CD14-positive monocyte (primary cell): Measurements from ENCODE around the gene MAVS. TPM values are rescaled to one million over a fixed set of nuclear protein-coding genes. Genes with fewer than 3 reads are reported as not detected.
A peak's percentile ranks its signal among the peaks of the same experiment; 100 is the strongest.

ENCODE experiments used
- DNase-seq, 3 donors: peaks; one replicate each; pipeline ENCODE4 v3.0.0-alpha.2; 2011 to 2022
- H2AFZ ChIP-seq: 2 replicates; pipeline ENCODE4 v1.6.0; 2012; ENCODE audit warnings: mild to moderate bottlenecking, low read depth, low read length, inconsistent platforms; ENCODE audit not compliant: insufficient read depth, poor library complexity, severe bottlenecking
- H3K27ac ChIP-seq, 2 donors: 1 replicate in 1 of 2; 2 replicates in 1 of 2; pipeline ENCODE4 v1.5.1; 2012 to 2013; ENCODE audit warnings: low read length in 2 of 2, control low read depth in 1 of 2, inconsistent platforms in 1 of 2, low read depth in 1 of 2, mild to moderate bottlenecking in 1 of 2
- H3K27me3 ChIP-seq, 2 donors: one replicate each; pipeline versions ENCODE4 v1.6.0 to v1.6.1; 2011 to 2013; ENCODE audit warnings: low read length in 2 of 2; ENCODE audit not compliant: control insufficient read depth in 2 of 2, insufficient read depth in 2 of 2
- H3K36me3 ChIP-seq, 2 donors: replicated peaks in 1 of 2; 1 replicate in 1 of 2; 2 replicates in 1 of 2; pipeline versions ENCODE4 v1.5.1 to v1.6.1; 2012 to 2013; ENCODE audit warnings: low read length in 2 of 2, control low read depth in 1 of 2, inconsistent platforms in 1 of 2, mild to moderate bottlenecking in 1 of 2; ENCODE audit not compliant: insufficient read depth in 2 of 2, control insufficient read depth in 1 of 2
- H3K4me1 ChIP-seq, 2 donors: 1 replicate in 1 of 2; 2 replicates in 1 of 2; pipeline versions ENCODE4 v1.5.1 to v1.6.1; 2012 to 2013; ENCODE audit warnings: low read length in 2 of 2, control low read depth in 1 of 2, inconsistent platforms in 1 of 2, mild to moderate bottlenecking in 1 of 2, moderate library complexity in 1 of 2; ENCODE audit not compliant: insufficient read depth in 2 of 2, control insufficient read depth in 1 of 2
- H3K4me2 ChIP-seq: replicated peaks from 2 replicates; pipeline ENCODE3; 2012; ENCODE audit warnings: low read length, moderate library complexity, mild to moderate bottlenecking; ENCODE audit not compliant: poor library complexity, severe bottlenecking; ENCODE audit errors: extremely low read depth
- H3K4me3 ChIP-seq, 3 experiments: fragments of 200-600 bp in 1 of 3; sonication (generic) in 1 of 3; replicated peaks in 1 of 3; 1 replicate in 2 of 3; 2 replicates in 1 of 3; pipeline ENCODE4 v1.5.1; 2011 to 2013; ENCODE audit warnings: low read length in 3 of 3, mild to moderate bottlenecking in 3 of 3, control low read depth in 2 of 3, low read depth in 2 of 3, inconsistent platforms in 1 of 3, moderate library complexity in 1 of 3
- H3K79me2 ChIP-seq: 2 replicates; pipeline ENCODE4 v1.6.0; 2012; ENCODE audit warnings: mild to moderate bottlenecking, control low read depth, inconsistent platforms, low read length, moderate library complexity; ENCODE audit not compliant: insufficient read depth
- H3K9ac ChIP-seq: 2 replicates; pipeline ENCODE4 v1.6.0; 2017; ENCODE audit warnings: low read length, mild to moderate bottlenecking; ENCODE audit not compliant: insufficient read depth, poor library complexity, severe bottlenecking
- H3K9me3 ChIP-seq, 2 donors: replicated peaks in 1 of 2; 1 replicate in 1 of 2; 2 replicates in 1 of 2; pipeline versions ENCODE4 v1.5.1 to v1.6.1; 2012 to 2013; ENCODE audit warnings: low read length in 2 of 2, control low read depth in 1 of 2; ENCODE audit not compliant: control insufficient read depth in 1 of 2, insufficient read depth in 1 of 2
- H4K20me1 ChIP-seq: 2 replicates; pipeline ENCODE4 v1.6.0; 2012; ENCODE audit warnings: mild to moderate bottlenecking, low read length, control low read depth, moderate library complexity; ENCODE audit not compliant: insufficient read depth
- H3K27ac Mint-ChIP-seq, 7 donors: one replicate each; pipeline ENCODE4 v1.8.0; 2020; ENCODE audit warnings: mild to moderate bottlenecking in 7 of 7, mixed read lengths in 7 of 7, moderate library complexity in 6 of 7, inconsistent platforms in 2 of 7
- H3K27me3 Mint-ChIP-seq, 3 donors: one replicate each; pipeline ENCODE4 v1.8.0; 2021 to 2022; ENCODE audit warnings: low read depth in 3 of 3, mild to moderate bottlenecking in 3 of 3, mixed read lengths in 3 of 3, moderate library complexity in 3 of 3, inconsistent platforms in 1 of 3
- H3K36me3 Mint-ChIP-seq, 2 donors: one replicate each; pipeline ENCODE4 v1.8.0; 2020; ENCODE audit warnings: mixed read lengths in 2 of 2, inconsistent platforms in 1 of 2, mild to moderate bottlenecking in 1 of 2
- H3K4me1 Mint-ChIP-seq: one replicate; pipeline ENCODE4 v1.8.0; 2020; ENCODE audit warnings: mild to moderate bottlenecking, mixed read lengths
- H3K4me3 Mint-ChIP-seq, 2 donors: one replicate each; pipeline ENCODE4 v1.8.0; 2020; ENCODE audit warnings: mild to moderate bottlenecking in 2 of 2, mixed read lengths in 2 of 2, moderate library complexity in 1 of 2
- H3K9me3 Mint-ChIP-seq, 7 donors: one replicate each; pipeline ENCODE4 v1.8.0; 2020 to 2022; ENCODE audit warnings: mixed read lengths in 7 of 7, mild to moderate bottlenecking in 6 of 7, moderate library complexity in 6 of 7, inconsistent platforms in 2 of 7
- WGBS: methylation state at CpG from one replicate; pipeline ENCODE4 v1.1.5; 2013; ENCODE audit warnings: missing lambda C conversion rate; ENCODE audit not compliant: insufficient coverage; 5-methylcytosine and 5-hydroxymethylcytosine counted together
- intact Hi-C, 2 donors: fragments of 100-400 bp; cut with micrococcal nuclease; formaldehyde crosslinking; loops; one replicate each; pipeline versions ENCODE4 v1.15.0 to v1.15.1; 2023
- polyA plus RNA-seq, 3 donors: library from polyadenylated mRNA; depleted of rRNA in 1 of 3; unstranded in 2 of 3; stranded (reverse) in 1 of 3; fragments of 300-500 nt in 2 of 3; fragments of >200 nt in 1 of 3; fragmentation: Illumina TruSeq in 2 of 3; gene quantifications; 1 replicate in 2 of 3; 2 replicates in 1 of 3; pipeline ENCODE4 v1.2.3, GENCODE V29; 2012 to 2021
- TF ChIP-seq, protein P1 (sequence below): fragments of 200-600 bp; IDR thresholded peaks from one replicate; pipeline ENCODE4 v1.8.0; 2022; ENCODE audit warnings: antibody characterized with exemption, mild to moderate bottlenecking

MAVS gene
- polyA plus RNA-seq, 3 donors = 1.8 to 16.6 (median 3.2) TPM

DNA sequence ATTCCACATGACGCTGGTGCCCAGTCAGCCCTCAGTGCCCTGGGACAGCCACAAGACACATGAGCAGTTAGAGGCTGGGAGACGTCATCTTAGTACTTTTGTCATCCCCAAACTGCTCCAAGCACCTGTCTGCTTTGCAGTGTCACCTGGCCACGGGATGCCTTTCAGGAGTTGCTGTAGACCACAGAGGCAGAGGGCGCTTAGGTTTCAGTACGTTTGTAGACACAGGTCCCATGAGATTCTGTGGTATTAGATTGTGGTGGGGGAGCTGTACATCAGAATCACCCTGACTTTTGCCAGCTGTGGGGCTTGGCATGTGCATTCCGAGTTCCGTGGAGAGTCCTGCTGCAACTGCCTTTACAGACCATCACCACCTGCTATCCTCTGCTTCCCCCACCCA lies 16.7 kb downstream of the MAVS start:
- peaks cover 4 to 5% of the 10 kb centered on the region in 2 donors for H3K9me3 ChIP-seq
- TF ChIP-seq, protein P1, sequence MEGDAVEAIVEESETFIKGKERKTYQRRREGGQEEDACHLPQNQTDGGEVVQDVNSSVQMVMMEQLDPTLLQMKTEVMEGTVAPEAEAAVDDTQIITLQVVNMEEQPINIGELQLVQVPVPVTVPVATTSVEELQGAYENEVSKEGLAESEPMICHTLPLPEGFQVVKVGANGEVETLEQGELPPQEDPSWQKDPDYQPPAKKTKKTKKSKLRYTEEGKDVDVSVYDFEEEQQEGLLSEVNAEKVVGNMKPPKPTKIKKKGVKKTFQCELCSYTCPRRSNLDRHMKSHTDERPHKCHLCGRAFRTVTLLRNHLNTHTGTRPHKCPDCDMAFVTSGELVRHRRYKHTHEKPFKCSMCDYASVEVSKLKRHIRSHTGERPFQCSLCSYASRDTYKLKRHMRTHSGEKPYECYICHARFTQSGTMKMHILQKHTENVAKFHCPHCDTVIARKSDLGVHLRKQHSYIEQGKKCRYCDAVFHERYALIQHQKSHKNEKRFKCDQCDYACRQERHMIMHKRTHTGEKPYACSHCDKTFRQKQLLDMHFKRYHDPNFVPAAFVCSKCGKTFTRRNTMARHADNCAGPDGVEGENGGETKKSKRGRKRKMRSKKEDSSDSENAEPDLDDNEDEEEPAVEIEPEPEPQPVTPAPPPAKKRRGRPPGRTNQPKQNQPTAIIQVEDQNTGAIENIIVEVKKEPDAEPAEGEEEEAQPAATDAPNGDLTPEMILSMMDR = no peak
- H3K9me3 Mint-ChIP-seq = peaks cover 0 to 7% (median 6%) of the 10 kb centered on the region in 7 donors
- no peak overlapping the region for H3K9ac ChIP-seq
- no peak overlapping the region for H3K4me2 ChIP-seq
- peaks cover 2% of the 10 kb centered on the region for H3K4me1 Mint-ChIP-seq
- no peak overlapping the region for H3K4me3 ChIP-seq
- no peaks in the 10 kb centered on the region for H3K27me3 ChIP-seq
- intact Hi-C loops = no loop called here
- H2AFZ ChIP-seq = no peak overlapping the region
- no peaks in the 10 kb centered on the region for H3K4me1 ChIP-seq
- no peak overlapping the region for H3K4me3 Mint-ChIP-seq
- H3K36me3 ChIP-seq = peaks cover 81 to 100% of the 10 kb centered on the region in 2 donors
- H3K27ac ChIP-seq = no peak overlapping the region
- 100% methylated on average over 7 of the region's 7 CpGs for WGBS
- H3K27ac Mint-ChIP-seq = peak overlapping the region in 6 of 7 donors; percentile 18 to 63 (median 52)
- peaks cover 71 to 100% of the 10 kb centered on the region in 2 donors for H3K36me3 Mint-ChIP-seq
- H3K27me3 Mint-ChIP-seq = peaks cover 0 to 6% (median 2%) of the 10 kb centered on the region in 3 donors
- H3K79me2 ChIP-seq = peaks cover 11% of the 10 kb centered on the region
- H4K20me1 ChIP-seq = peaks cover 71% of the 10 kb centered on the region
- no peak for DNase-seq

DNA sequence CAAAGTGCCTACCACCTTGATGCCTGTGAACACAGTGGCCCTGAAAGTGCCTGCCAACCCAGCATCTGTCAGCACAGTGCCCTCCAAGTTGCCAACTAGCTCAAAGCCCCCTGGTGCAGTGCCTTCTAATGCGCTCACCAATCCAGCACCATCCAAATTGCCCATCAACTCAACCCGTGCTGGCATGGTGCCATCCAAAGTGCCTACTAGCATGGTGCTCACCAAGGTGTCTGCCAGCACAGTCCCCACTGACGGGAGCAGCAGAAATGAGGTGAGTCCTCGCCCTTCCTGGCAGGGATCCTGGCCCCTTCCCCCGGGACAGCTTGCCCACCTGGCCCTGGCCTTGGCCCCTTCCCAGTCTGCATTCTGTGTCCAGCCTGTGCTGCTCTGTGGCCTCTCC lies 17.9 kb downstream of the MAVS start:
- H3K27ac ChIP-seq = no peak overlapping the region
- H3K27me3 ChIP-seq = no peaks in the 10 kb centered on the region
- peak overlapping the region in 3 of 7 donors; percentile 28 to 48 (median 37) for H3K27ac Mint-ChIP-seq

More for the DNA sequence above, 17.9 kb downstream of the MAVS start:
- H3K4me2 ChIP-seq = no peak overlapping the region
- intact Hi-C loops = no loop called here
- TF ChIP-seq, protein P1 = no peak
- H3K4me3 ChIP-seq = no peak overlapping the region
- peaks cover 79 to 100% of the 10 kb centered on the region in 2 donors for H3K36me3 ChIP-seq
- H4K20me1 ChIP-seq = peaks cover 67% of the 10 kb centered on the region
- no peak overlapping the region for H3K9ac ChIP-seq
- H2AFZ ChIP-seq = no peak overlapping the region
- H3K79me2 ChIP-seq = peaks cover 11% of the 10 kb centered on the region
- WGBS = 92% methylated on average over 5 of the region's 5 CpGs
- H3K9me3 Mint-ChIP-seq = peaks cover 0 to 7% (median 6%) of the 10 kb centered on the region in 7 donors
- DNase-seq = no peak
- H3K36me3 Mint-ChIP-seq = peaks cover 64 to 100% of the 10 kb centered on the region in 2 donors
- H3K4me3 Mint-ChIP-seq = no peak overlapping the region
- peaks cover 0 to 3% (median 2%) of the 10 kb centered on the region in 3 donors for H3K27me3 Mint-ChIP-seq
- no peaks in the 10 kb centered on the region for H3K4me1 ChIP-seq
- no peaks in the 10 kb centered on the region for H3K4me1 Mint-ChIP-seq
- H3K9me3 ChIP-seq = peaks cover 4 to 5% of the 10 kb centered on the region in 2 donors
